ENCODE measurements around the gene STK32B. TPM values are rescaled to one million over a fixed set of nuclear protein-coding genes. Genes with fewer than 3 reads are reported as not detected.

Gene STK32B
- total RNA-seq, 2 donors from 2014 or later = not detected

Other genes with a start within 250 kb of the STK32B start
- under 1 TPM in 1 of 2 donors, not detected in 1; 0.24 TPM for gene MSX1, start 191.8 kb upstream of the STK32B start, total RNA-seq
- gene CYTL1, start 32.0 kb upstream of the STK32B start, total RNA-seq = not detected